ENCODE results near the gene SEMG2.

The SEMG2 gene

GRCh38 chr20:45229264-45230056 is 8.3 kb downstream of the SEMG2 start:
- DNase-seq (ENCODE audit: low read depth in 1 of 2, low spot score in 1 of 2), result peak in 1 of 2 donors; percentile 28

DNA sequence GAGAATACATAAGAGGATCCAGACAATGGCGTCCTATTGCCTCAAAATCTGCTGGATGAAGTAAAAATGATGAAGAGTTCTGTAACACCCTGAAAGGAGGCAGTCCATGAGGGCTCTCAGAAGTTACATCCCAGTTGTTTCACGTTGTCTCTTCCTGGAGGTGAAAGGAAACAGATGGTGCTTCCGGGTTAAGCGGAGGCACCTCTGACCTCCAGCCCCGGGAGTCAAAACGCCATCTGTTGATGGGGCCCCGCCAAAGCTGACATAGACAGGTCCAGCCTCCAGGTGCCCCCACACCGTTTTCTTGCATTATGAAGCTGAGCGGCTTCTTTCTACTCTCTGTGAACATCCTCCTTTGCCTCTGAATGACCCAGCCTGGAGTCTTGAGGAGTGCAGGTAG is 9.5 kb downstream of the SEMG2 start:
- DNase-seq (ENCODE audit: low read depth in 1 of 2, low spot score in 1 of 2), result no peak

GRCh38 chr20:45235995-45236394 is 14.8 kb downstream of the SEMG2 start:
- DNase-seq (ENCODE audit: low read depth in 1 of 2, low spot score in 1 of 2), result no peak

- no peak for DNase-seq (ENCODE audit: low read depth in 1 of 2, low spot score in 1 of 2)
These were observed 17.0 kb downstream of the SEMG2 start for GRCh38 chr20:45238139-45238538.

- DNase-seq (ENCODE audit: low read depth in 1 of 2, low spot score in 1 of 2), result no peak
These were observed 24.9 kb downstream of the SEMG2 start for GRCh38 chr20:45246109-45246508.

GRCh38 chr20:45247865-45248264 is 26.7 kb downstream of the SEMG2 start:
- DNase-seq (ENCODE audit: low read depth in 1 of 2, low spot score in 1 of 2), result no peak

- DNase-seq (ENCODE audit: low read depth in 1 of 2, low spot score in 1 of 2), result no peak
These were observed 27.4 kb downstream of the SEMG2 start for GRCh38 chr20:45248609-45249008.

DNA sequence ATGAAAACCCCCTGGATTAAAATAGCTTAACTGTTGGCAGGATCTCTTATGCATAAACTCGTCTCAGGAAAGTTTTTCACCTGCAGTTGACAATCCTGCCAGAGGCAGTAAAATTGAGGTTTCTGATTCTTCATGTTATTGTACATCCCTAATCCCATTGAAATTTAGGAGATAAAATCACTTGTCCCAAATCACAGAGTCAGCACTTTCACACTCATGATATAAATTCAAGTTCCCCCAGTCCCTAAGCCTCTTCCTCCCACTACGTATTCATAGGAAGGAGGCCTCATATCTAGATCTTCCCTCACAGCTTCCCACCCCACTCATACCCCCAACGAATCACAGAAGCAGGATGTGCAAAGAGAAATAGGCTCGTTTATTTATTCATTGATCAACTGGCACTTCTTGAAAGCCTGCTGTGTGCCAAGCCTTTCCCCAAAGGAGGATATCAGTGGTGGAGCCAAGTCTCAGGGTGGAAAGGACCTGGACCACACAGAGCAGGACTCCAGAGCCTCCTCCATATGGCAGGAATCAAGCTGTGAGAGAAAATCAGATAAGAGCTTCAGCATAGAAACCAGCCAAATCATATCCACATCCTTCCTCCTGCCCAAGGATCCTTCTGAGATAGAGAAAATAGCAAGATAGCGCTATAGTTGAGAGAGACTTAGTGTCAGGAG is 30.8 kb downstream of the SEMG2 start:
- DNase-seq (ENCODE audit: low read depth in 1 of 2, low spot score in 1 of 2), result no peak

- no peak for DNase-seq (ENCODE audit: low read depth in 1 of 2, low spot score in 1 of 2)
These were observed 32.1 kb downstream of the SEMG2 start for GRCh38 chr20:45253261-45253660.

- no peak for DNase-seq (ENCODE audit: low read depth in 1 of 2, low spot score in 1 of 2)
These were observed 33.5 kb downstream of the SEMG2 start, which contains the start of gene SLPI for GRCh38 chr20:45254383-45255262. TSS of gene SLPI (minus strand) at chr20:45254564. CDS start at chr20:45254543, 21 bp downstream.

DNA sequence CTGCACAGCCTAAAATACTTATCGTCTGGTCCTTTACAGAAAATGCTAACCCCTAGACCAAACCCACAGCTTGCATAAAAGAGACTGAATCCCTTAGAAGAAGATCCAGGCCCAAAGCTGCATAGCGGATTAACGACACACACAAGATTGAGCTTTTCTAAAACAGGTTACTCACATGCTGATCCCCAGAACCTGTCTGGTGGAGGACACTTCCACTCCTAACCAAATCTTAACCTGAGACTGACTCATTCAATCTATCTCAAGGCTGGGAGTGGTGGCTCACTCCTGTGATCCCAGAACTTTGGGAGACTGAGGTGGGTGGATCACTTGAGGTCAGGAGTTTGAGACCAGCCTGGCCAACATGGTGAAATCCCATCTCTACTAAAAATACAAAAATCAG is 36.0 kb downstream of the SEMG2 start:
- no peak for DNase-seq (ENCODE audit: low read depth in 1 of 2, low spot score in 1 of 2)

- no peak for DNase-seq (ENCODE audit: low read depth in 1 of 2, low spot score in 1 of 2)
These were observed 36.5 kb downstream of the SEMG2 start for GRCh38 chr20:45257711-45258110.

GRCh38 chr20:45258259-45258658 is 37.1 kb downstream of the SEMG2 start:
- DNase-seq (ENCODE audit: low read depth in 1 of 2, low spot score in 1 of 2), result no peak

GRCh38 chr20:45258664-45259063 is 37.5 kb downstream of the SEMG2 start:
- no peak for DNase-seq (ENCODE audit: low read depth in 1 of 2, low spot score in 1 of 2)

- DNase-seq (ENCODE audit: low read depth in 1 of 2, low spot score in 1 of 2), result no peak
These were observed 42.5 kb downstream of the SEMG2 start for GRCh38 chr20:45263556-45264266.

- no peak for DNase-seq (ENCODE audit: low read depth in 1 of 2, low spot score in 1 of 2)
These were observed 45.8 kb downstream of the SEMG2 start for GRCh38 chr20:45266977-45267376.

- DNase-seq (ENCODE audit: low read depth in 1 of 2, low spot score in 1 of 2), result no peak
These were observed 47.4 kb downstream of the SEMG2 start for GRCh38 chr20:45268531-45268930.

DNA sequence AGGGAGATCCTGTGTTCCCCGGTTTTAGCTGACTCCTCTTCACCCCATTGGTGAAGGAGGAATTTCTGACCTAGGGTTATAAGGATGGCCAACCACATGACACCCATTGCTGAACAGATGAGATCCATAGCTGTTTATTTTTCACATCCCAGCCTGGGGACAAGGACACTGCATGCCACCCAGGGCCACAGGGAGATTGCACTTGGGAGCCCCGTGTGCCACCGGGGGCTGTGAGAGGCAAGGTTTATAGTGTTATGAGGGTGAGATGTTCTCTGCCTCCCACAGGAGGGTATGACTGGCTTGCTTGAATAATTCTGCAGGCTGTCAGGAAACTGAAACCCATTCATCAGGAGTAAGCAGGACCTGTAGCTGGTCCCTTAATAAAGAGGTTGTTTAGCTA is 47.9 kb downstream of the SEMG2 start:
- no peak for DNase-seq (ENCODE audit: low read depth in 1 of 2, low spot score in 1 of 2)

GRCh38 chr20:45269754-45270270 is 48.6 kb downstream of the SEMG2 start:
- DNase-seq (ENCODE audit: low read depth in 1 of 2, low spot score in 1 of 2), result no peak
